ENCODE measurements around the gene TNFAIP3. TPM values are rescaled to one million over a fixed set of nuclear protein-coding genes. Genes with fewer than 3 reads are reported as not detected.

The TNFAIP3 gene
- polyA plus RNA-seq, 1 experiment = 6.3 TPM

GRCh38 chr6:137869549-137870307, 2.7 kb downstream of the TNFAIP3 start:
- H3K36me3 ChIP-seq (ENCODE audit: control insufficient read depth, insufficient read depth, low read length) = no peaks in the 10 kb centered on the region
- POLR2A ChIA-PET = no interaction called here
- no peak for TF ChIP-seq CTCF (IDR thresholded peaks at IDR 0.05; ENCODE audit: insufficient read depth, low read depth, low read length)
- no peak overlapping the region for H3K4me3 ChIP-seq (ENCODE audit: low read depth, low read length)
- CTCF ChIA-PET = interaction anchor here (1.6 to 4.0 kb wide), 6 partner anchors 14 to 161 kb away, joined by 4 to 38 read pairs (median 8); no protein-coding TSS in a partner anchor
- no peak for DNase-seq (ENCODE audit: low read depth)
- H3K27me3 ChIP-seq (ENCODE audit: control insufficient read depth, insufficient read depth, low read length) = no peaks in the 10 kb centered on the region

GRCh38 chr6:137870308-137870644, 3.2 kb downstream of the TNFAIP3 start:
- H3K4me3 ChIP-seq (ENCODE audit: low read depth, low read length) = no peak overlapping the region
- TF ChIP-seq CTCF (IDR thresholded peaks at IDR 0.05; ENCODE audit: insufficient read depth, low read depth, low read length) = no peak
- H3K27me3 ChIP-seq (ENCODE audit: control insufficient read depth, insufficient read depth, low read length) = no peaks in the 10 kb centered on the region
- DNase-seq (ENCODE audit: low read depth) = no peak
- ChIA-PET CTCF (interaction anchor here (1.6 to 2.8 kb wide), 5 partner anchors 13 to 162 kb away, joined by 4 to 15 read pairs (median 7); no protein-coding TSS in a partner anchor), POLR2A (no interaction called here)
- peaks cover 2% of the 10 kb centered on the region; the same call in 1 of the 2 replicates for H3K36me3 ChIP-seq (ENCODE audit: control insufficient read depth, insufficient read depth, low read length)

- POLR2A ChIA-PET = no interaction called here
- no peaks in the 10 kb centered on the region for H3K27me3 ChIP-seq (ENCODE audit: control insufficient read depth, insufficient read depth, low read length)
- no peak for TF ChIP-seq CTCF (IDR thresholded peaks at IDR 0.05; ENCODE audit: insufficient read depth, low read depth, low read length)
- no peak for DNase-seq (ENCODE audit: low read depth)
- CTCF ChIA-PET = interaction anchor here (0.5 to 2.8 kb wide), 9 partner anchors 13 to 162 kb away, joined by 3 to 15 read pairs (median 6); no protein-coding TSS in a partner anchor
- no peak overlapping the region for H3K4me3 ChIP-seq (ENCODE audit: low read depth, low read length)
- peaks cover 4% of the 10 kb centered on the region for H3K36me3 ChIP-seq (ENCODE audit: control insufficient read depth, insufficient read depth, low read length)
Measured at GRCh38 chr6:137870744-137871247, 3.7 kb downstream of the TNFAIP3 start.

- ChIA-PET CTCF (interaction anchor here (0.7 to 2.8 kb wide), 9 partner anchors 12 to 163 kb away, joined by 3 to 15 read pairs (median 6); no protein-coding TSS in a partner anchor), POLR2A (no interaction called here)
- TF ChIP-seq CTCF (IDR thresholded peaks at IDR 0.05; ENCODE audit: insufficient read depth, low read depth, low read length) = no peak
- Histone ChIP-seq H3K36me3 (ENCODE audit: control insufficient read depth, insufficient read depth, low read length) (peaks cover 4% of the 10 kb centered on the region), H3K27me3 (ENCODE audit: control insufficient read depth, insufficient read depth, low read length) (no peaks in the 10 kb centered on the region), H3K4me3 (ENCODE audit: low read depth, low read length) (no peak overlapping the region)
- no peak for DNase-seq (ENCODE audit: low read depth)
Measured at GRCh38 chr6:137871291-137871690, 4.2 kb downstream of the TNFAIP3 start.

- CTCF ChIA-PET = interaction anchor here (0.7 to 2.8 kb wide), 8 partner anchors 9 to 167 kb away, joined by 3 to 15 read pairs (median 3); no protein-coding TSS in a partner anchor
- POLR2A ChIA-PET = no interaction called here
- TF ChIP-seq CTCF (IDR thresholded peaks at IDR 0.05; ENCODE audit: insufficient read depth, low read depth, low read length) = no peak
- Histone ChIP-seq H3K36me3 (ENCODE audit: control insufficient read depth, insufficient read depth, low read length) (peaks cover 7% of the 10 kb centered on the region), H3K4me3 (ENCODE audit: low read depth, low read length) (no peak overlapping the region), H3K27me3 (ENCODE audit: control insufficient read depth, insufficient read depth, low read length) (no peaks in the 10 kb centered on the region)
- no peak for DNase-seq (ENCODE audit: low read depth)
Measured at GRCh38 chr6:137871831-137872454, 4.9 kb downstream of the TNFAIP3 start.
